Activated CD4-positive, alpha-beta T cell treated with anti-CD3 and anti-CD28 coated beads, Interleukin-2, amount 50 U/mL, for 1 hour (primary cell): ENCODE measurements around the gene HSPA12B.
A peak's percentile ranks its signal among the peaks of the same experiment; 100 is the strongest.

Experiments
- DNase-seq: peaks from one replicate; pipeline ENCODE4 v3.0.0-alpha.2; 2020

The HSPA12B gene

DNA sequence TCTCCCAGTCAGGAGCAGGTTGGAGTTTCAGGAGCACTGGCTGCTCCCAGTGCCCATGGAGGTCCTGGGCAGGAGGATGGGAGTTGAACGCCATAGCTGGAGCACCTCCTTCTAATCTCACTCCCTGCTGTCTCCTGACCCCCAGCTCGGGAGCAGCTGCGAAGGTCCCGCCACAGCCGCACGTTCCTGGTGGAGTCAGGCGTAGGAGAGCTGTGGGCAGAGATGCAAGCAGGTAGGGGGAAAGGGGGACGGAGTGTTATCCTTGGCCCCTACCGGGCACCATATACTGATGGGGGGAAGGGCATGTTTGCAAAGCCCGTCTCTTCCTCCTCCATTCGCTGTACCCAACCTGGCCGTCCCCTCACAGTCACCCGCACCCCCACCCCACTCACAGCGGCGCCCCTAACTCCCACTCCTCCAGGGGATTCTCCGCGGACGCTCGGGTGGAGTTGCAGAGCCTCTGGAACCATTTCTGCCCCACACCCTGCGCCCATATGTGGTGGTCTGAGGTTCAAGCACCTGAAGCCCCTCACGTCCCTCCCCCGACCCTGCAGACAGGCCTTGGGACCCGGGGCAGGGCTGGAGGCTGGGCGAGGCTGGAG lies 16.7 kb downstream of the HSPA12B start:
- DNase-seq: no peak

DNA sequence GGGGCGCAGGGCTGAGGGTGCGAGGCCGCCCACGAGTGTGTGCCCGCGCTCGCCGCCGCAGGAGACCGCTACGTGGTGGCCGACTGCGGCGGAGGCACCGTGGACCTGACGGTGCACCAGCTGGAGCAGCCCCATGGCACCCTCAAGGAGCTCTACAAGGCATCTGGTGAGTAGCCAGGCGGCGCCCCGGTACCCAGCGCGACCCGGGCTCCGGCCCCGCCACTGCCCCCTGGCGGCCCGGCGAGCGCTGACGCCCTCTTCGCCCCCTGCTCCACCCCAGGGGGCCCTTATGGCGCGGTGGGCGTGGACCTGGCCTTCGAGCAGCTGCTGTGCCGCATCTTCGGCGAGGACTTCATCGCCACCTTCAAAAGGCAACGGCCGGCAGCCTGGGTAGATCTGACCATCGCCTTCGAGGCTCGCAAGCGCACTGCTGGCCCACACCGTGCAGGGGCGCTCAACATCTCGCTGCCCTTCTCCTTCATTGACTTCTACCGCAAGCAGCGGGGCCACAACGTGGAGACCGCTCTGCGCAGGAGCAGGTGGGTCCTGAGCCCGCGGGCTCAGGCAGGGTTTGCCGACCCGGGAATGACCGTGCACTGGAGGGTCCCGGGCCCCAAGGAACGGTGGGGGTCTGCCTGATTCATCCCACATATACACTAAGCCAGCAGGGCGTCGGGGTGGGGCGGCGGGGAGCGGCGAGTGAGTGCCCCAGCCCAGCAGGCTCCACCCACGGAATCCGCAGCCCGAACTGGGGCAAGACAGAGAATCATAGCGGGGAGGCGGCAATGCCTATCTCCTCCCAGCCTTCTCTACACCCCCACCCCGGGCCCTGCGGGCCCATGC lies 17.4 kb downstream of the HSPA12B start:
- DNase-seq: peak; percentile 17

DNA sequence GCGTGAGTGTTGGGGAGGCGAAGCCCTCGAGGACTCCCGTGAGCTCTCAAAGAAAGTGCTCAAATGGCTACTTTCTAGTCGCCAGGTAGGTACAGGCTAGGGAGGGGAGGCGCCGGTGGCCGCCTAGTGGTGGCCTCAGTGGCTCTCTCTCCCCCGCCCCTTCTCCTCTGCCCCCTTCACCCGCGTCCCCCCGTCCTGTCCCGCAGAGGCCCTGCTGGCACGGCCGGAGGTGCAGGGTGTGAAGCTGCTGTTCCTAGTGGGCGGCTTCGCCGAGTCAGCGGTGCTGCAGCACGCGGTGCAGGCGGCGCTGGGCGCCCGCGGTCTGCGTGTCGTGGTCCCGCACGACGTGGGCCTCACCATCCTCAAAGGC lies 18.8 kb downstream of the HSPA12B start:
- DNase-seq: no peak

DNA sequence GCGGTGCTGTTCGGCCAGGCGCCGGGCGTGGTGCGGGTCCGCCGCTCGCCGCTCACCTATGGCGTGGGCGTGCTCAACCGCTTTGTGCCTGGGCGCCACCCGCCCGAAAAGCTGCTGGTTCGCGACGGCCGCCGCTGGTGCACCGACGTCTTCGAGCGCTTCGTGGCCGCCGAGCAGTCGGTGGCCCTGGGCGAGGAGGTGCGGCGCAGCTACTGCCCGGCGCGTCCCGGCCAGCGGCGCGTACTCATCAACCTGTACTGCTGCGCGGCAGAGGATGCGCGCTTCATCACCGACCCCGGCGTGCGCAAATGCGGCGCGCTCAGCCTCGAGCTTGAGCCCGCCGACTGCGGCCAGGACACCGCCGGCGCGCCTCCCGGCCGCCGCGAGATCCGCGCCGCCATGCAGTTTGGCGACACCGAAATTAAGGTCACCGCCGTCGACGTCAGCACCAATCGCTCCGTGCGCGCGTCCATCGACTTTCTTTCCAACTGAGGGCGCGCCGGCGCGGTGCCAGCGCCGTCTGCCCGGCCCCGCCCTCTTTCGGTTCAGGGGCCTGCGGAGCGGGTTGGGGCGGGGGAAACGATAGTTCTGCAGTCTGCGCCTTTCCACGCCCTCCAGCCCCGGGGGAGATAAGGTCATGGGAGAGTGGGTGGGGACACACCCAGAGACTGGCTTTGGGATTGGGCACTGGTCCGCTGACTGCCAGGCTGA lies 19.3 kb downstream of the HSPA12B start:
- DNase-seq: peak; percentile 67

DNA sequence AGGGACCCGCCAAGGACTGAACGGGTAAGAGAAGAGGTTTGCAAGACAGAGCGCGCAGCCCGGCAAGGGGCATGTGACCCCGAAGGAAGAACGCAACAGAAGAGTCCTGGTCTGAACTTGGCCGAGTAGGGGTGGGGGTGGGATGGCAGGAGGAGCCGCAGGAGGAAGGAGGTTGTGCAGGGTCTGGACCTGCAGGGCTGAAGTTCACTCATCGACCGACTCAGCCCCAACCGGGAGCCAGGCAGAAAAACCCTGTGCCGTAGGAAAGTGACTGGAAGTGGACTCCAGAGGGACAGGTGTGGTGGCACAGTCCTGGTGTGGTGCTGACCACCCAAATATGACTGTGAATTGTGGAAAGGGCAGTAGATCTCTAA lies 19.9 kb downstream of the HSPA12B start:
- DNase-seq: no peak

DNA sequence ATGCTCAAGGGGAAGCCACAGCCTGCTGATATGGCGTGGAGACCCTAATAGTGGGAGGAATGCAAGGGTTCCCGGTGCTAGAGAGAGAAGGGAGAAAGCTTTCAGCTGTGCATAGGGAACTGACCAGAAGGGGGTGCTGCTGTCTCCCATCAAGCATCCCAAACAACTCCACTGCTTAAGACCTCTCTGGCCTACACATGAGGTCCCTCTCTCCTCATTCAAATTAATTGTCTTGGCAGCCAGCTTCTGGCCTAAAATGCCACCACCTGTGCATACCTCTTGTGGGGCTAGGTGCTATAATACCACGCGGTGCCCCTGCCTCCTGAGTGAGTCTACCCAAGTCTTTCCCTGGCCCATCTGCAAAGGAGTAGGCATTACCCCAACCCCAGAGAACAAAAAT lies 20.6 kb downstream of the HSPA12B start:
- peak; percentile 63 for DNase-seq

DNA sequence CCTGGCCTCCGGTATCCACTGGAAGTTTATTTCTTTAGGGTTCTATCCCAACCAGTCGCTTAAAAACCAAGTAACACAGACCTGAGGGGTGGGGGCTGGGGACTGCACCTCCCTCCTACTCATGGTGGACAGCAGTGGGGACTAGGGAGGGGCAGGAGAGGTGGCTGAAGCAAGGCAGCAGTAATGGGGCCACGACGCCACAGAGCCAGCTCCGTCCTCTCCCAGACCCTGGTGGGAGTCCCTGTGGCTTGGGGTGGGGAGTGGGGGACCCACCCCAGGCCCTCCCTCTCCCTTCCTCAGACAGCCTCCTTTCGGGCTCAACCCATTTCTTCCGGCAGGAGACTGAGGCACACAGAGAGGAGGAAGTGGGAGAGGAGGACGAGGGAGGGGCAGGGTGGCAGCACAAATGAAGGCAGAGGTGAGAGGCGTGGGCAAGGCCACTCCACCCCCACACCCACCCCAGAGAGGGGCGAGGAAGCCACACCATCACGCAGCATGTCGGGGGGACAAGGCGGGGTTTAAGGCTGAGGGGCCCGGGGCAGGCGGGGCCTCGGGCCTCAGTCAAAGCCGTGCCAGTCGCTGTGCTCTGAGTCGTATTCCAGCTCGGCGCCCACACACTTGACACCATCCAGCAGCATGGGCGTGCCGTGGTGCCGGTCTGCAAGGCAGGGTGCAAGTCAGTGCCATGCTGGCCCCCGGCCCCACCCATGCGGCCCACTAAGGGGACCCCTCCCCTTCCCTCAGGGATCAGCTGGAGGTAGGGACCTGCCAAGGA lies 21.2 kb downstream of the HSPA12B start:
- DNase-seq: no peak

DNA sequence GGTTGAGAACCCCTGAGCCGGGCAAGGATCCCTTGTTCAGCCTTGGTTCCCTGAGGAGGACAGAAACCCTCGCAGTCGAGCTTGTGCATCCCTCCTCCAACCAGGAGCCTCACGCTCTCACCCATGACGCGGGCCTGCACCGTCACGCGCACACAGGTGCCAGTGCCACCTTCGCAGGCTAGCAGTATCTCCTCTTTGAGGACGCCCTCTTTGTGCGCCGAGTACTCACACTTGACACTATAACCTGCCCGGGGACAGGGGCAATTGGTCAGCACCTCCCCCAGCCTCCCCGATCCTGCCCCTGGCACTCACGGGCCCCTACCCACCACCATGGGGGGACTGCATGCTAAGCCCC lies 21.8 kb downstream of the HSPA12B start:
- DNase-seq: no peak

DNA sequence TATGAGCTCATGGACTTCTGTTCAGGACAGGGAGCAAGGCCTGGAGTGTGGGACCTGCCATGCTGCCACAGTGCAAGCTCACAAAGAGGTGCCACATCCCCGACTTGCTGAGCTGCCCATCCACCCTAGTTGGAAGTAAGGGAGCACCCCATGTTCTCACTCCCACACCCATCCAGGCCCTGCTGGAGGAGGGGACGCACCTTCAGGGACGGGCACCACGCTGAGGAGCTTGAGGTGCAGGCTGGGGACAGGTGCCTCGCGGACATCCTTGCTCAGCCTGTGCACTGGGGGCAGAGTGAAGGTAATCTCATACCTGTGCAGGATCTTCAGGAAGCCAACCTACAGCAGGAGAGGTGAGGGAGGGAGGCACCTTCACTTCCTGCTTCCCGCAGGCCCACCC lies 22.8 kb downstream of the HSPA12B start:
- DNase-seq: no peak

DNA sequence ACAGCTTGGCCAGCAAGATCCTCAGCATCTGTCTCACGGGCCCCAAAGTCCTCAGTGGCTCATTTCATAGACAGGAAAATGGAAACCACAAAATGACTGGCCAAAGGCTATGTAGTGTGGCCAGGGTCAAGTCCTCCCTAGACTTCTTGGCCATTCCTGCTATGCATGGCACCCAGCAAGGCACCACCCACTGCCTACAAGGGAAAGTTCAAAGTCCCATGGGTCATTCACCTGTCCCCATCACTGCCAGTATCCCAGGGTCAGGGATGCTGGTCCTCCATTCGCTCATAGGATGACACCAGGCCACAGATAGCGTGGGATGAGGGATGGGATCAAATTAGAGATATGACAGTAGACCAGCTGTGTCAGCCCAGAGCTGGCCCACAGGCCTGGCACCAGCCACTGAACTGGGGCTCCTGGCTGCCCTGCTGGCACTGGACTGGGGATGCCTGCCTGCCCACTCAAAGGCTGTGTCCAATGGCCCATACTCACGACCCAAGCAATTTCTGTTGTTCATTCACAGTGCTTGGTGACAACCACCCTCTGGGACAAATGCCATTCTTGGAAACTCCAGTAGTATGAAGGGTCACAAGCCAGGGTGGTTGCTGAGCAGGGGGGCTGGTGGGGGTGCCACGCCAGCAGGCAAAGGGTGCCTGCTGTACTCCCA lies 23.5 kb downstream of the HSPA12B start:
- no peak for DNase-seq

DNA sequence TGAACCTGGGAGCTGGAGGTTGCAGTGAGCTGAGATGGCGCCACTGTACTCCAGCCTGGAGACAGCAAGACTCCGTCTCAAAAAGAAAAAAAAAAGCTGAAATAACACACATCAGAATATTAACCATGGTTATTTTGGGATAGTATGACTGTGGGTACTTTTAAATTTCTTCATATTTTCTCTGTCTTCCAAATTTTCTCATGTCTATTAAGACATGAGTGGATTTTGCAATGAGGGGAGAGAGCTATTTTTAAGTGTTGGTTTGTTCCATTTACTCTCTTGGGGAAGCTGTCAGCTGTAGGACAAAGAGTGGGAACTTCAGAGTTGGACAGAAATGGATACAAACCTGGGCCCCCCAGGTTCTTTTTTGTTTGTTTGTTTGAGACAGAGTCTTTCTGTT lies 24.8 kb downstream of the HSPA12B start:
- no peak for DNase-seq

DNA sequence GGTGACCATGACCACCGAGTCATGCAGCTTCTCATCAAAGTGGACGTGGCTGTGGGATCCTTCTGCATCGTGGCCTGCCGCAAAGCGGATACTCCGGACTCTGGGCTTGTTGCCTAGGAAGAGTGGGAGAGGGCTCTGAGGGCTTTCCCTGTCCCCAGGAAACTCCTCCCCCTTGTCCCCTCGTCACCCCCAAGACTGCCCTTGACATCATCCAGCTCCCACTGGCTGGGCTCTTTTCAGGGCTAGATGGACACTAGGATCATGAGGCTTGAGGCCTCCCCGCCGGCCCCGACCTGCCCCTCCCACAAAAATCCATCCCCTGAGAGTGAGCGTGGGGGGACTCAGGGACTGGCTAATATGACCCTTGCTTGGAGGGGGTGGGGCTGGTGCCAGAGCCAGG lies 26.1 kb downstream of the HSPA12B start:
- no peak for DNase-seq

DNA sequence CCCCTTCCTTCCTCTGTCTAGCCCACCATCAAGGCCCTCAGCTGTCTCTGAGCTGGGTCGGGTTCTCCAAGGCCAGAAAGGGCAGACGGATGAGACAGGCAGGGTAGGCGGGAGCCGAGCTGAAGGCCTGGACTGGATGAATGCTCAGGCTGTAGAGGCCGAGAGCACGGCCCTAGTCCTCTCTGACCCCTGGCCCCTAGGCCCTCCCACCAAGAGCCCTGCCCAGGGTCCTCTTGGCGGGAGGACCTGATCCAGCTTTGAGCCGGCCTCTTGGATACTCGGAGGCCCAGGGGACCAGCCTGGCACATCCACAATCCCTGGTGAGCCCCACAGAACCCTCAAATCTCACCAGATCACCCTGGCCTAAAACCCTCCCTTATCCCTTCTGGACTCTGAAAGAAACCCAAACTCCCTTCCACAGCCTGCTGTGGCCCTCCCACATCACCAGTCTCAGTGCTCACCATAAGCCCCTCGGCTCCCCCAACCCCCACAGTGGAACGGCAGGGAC lies 26.9 kb downstream of the HSPA12B start:
- DNase-seq: no peak

DNA sequence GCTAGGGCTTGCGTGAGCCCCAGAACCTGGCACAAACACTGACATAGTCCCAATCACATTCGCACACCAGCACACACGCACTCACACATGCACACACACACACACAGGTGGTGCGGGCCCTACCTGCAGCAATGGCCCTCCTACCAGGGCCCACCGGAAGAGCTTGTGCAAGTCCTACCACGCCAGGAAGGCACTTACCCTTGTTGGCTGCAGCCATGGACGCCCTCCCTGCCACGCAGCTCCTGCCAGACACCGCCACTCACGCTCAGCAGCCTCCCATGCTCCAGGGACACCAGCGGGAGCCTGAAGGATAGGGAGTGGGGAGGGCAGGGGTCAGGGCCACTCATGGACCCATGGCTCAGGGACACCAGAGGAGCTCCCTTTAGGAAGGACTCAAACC lies 27.4 kb downstream of the HSPA12B start:
- DNase-seq: no peak

DNA sequence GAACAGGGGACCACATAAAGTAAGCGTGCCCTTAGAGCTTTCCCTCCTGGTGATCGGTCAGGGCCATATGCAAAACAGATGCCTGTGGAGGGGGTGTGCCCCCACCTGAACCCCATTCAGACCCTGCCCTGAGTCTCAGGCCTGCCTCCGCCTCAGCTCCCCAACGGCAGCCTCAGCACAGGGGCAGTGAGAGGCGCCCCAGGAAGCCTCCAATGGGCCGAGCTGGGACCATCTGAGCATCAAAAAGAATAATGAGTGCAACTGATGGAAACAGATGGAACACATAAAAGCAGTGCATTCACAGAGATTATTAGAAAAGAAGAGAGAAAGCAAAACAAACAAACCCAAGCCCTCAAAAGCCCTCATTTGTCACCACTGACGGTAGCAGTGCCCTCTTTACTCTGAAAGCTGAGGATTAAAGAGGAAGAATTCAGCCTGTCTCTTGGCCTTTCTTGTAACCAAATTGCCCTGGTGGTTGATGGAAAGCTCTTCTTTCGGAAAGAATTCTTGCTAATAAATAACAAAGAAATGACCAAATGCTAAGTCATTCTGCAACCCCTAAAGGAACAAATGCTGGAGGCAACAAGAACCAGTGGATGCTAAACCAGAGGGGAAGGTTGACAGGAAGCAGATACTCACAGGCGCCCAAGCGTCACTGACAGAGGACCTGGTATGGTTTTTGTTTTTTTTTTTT lies 28.3 kb downstream of the HSPA12B start:
- DNase-seq: no peak

DNA sequence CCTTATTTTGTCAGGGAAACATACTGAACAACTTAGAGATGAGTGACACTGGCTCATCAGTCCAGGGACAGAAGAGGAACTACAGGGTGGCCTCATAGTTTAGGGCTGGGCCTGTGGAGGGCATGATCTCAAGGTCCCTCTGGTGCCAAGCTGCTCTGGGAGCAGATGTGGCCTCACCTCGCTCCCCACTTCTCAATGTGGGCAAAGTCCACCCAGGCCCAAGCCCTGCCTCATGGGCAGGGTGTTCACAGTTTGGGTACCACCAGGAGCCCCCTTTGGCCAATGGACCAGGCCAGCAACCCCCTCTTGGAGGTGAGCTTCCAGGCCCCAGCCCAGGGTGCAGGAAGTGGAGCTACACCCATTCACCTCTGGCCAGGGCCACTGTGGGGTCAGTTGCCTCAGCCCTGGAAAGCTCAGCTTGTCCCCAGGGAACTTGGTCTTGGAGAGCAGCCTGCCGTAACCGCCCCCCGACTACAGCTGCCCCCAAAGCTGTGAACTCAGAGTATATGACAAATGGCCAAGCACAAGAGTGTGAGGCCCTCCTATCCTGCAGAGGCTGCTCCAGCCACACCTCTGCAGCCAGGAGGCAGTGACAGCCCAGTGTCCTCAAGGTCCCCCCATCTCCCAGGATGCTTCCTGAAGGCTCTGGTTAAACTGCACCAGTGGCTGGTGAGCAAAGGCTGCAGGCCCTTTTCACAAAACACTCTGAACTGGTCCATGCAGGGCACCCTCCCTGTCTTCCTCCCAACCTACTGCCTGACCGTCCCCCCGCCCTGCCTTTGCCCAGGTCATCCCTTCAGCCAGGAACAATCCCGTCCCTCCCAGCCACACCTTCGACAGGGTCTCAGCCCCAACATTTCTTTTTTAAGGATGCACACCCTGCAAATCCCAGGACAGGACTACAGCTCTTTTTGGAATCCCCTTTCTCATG lies 31.5 kb downstream of the HSPA12B start:
- DNase-seq: no peak

DNA sequence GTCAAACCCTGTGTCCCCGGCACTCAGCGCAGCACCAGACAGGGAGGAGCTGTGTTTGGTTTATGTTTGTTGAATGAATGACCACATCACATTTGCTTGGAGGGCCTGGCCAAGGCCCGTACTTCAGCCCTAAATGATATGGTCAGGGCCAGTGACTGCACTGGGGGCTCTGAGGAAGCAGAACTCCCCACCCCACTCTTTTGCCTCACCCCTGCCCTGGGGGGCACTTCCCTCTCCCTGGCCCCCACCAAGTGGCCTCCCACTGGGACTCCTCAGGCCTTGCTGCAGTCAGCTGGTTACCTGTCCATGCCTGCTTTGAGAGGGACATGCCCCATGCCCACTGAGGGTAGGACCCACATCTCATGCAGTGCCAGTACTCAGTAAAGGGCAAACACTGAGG lies 32.2 kb downstream of the HSPA12B start:
- no peak for DNase-seq

DNA sequence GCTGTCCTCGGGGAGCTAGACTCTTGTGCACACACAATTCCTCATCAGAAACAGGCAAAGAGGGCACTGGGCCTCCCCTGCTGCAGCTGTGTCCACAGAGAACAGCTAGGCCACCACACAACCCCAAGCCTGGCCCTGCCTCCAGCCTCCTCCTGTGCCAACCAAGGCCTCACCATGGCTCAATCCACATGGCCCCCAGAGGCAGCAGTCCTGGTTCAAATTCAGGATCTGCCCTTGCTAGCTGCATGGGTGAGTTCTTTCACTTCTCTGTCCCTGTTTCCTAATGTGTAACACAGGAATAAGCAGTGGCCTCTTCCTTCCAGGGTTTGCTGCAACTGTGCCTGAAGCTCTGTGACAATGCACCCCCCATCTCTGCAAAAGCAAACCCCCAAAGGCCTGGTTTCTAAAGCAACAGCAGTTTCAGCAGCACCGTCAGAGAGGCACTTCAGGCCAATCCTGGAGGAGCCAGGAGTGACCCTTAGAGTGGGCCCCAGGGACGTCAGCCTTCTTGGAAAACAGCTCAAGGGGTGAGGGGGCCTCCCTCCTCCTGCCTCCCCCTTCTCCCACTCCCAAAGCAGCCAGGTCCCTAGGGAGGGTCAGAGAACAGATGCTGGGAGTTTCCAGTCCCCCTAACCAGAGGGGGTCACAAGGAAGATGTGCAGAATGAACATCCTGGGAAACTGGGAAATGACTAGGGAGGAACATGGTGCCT lies 32.8 kb downstream of the HSPA12B start:
- DNase-seq: no peak

DNA sequence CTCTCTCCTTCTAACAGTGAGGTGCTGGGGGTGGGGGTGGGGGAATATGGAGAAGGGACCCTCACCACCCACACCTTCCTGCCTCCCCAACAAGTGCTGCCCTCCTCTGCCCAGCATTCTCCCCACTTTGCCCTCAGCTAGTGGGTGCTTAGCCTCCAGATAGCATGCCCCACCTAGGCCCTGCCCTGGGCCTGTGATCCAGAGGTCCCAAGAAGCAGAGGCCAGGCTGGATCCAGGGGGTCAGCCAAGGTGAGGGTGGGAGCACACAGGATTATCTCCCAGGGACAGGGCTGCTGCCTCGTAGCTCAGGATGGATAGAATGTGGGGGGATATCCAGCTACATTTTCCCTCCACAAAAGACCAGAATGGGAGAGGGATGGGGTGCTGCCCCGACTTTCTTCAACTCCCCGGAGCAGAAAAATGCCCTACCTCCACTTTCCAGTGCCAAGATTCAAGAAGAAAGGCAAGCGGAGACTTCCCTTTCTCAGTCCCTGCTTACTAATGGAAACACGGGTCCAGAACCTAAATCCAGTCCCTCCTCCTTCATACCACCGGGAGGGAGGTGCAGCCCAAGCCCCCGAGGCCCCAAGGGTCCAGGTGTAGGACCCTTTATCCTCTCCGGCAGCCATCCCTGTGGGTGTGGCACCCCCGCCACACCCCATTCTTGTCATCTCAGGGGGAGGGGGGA lies 34.1 kb downstream of the HSPA12B start:
- no peak for DNase-seq

DNA sequence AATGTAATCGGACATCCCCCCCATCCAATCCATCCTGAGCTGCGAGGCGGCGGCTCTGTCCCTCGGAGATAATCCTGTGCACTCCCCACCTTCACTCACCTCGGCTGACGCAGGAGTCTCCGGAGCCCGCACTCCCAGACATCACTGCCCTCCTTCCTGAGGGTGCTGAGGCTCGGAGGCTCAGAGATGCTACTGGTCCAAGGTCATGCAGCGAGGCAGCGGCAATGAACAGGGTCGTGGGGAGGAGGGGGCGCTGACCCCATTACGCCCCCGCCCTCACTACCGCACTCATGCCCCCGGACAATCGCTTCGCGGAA lies 34.6 kb downstream of the HSPA12B start:
- no peak for DNase-seq
